ENCODE data around the gene ACBD4. TPM values are rescaled to one million over a fixed set of nuclear protein-coding genes. Genes with fewer than 3 reads are reported as not detected.

The ACBD4 gene
- total RNA-seq, 6 experiments from 2014 or later: 5.0 to 8.0 (median 6.5) TPM

DNA sequence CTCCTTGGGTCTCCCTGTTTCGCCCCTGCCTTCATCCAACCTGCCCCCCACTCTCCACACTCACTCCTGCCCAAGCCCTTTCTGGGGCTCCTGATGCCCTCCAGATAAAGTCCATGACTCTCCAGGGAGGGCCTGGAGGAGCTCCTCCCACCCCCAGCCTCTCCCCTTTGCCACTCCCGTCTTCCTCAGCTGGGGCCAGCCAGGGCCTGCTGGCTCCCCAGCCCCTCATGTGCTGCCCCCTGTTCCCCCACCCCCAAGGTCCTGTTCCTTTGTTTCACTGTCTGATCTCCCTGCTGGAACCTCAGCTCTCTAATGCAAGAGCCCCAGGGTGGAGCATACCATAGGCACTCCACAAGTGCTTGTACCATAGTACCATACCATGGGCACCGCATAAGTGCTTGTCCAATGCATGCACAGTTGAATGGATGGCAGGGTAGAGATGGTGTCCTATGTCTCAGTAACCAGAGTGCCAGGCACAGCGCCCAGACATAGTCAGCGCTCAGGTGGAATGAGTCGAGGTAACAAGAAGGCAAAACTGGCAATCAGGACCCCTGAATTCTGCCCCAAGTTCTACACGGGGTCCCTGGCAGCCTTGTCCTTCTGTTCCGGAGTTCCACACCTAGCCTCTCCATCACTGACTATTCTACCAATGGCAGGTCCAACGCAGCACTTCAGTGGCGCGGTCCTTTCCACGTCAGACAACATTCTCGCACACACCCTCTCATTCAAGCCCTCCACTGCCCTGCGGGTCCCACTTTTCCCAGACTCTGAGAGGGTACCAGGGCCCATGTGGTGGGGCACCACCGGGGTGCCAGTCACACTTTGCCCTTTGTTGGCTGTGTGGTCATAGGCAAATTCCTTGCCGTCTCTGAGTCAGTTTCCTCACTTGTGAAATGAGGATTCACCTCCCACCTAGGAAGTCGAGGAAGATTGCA, 4.5 kb upstream of the ACBD4 start:
- Mint-ChIP-seq H3K27ac (peak overlapping the region; percentile 47; the same call in 1 of the 2 replicates), H3K9me3 (no peaks in the 10 kb centered on the region)
- DNase-seq: no peak

DNA sequence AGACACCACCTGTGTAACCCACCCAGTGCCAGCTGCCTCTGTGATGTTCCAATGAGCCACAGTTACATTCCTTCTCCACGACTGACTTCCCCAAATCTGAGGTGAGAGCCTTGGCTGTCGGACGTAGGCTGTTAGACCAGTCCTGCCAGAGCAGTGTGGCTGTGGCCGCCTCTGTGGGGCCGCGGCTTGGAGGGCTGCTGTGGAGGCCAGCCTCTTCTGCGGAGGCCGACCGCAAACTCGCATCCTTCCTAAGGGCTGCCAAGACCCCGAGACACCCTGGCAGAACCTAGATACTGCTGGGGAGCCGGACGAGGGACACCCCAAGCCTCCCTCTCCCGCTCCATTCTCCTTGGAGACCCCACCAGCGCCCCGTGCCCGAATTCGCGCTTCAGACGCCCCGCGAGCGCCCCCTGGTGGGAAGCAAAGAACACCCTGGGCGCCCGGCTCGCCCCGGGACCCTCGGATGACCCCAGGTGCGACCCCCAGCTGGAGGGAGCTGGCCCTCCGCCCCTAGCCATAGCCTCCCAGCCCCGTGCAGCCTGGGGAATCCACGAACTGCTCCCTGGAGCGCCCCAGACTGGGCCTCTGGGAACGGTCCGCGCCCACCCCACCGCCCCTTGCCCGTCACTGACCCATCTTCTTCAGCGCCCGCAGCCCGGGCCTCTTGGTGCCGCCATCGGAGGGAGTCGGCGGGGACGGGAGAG, 3.7 kb upstream of the ACBD4 start:
- Mint-ChIP-seq H3K36me3 (ENCODE audit: low read depth) (no peaks in the 10 kb centered on the region), H3K4me3 (peak overlapping the region; percentile 82), H3K4me1 (ENCODE audit: low read depth) (peaks cover 60% of the 10 kb centered on the region), H3K27ac (no peak overlapping the region), H3K27me3 (ENCODE audit: insufficient read depth) (no peaks in the 10 kb centered on the region), H3K9me3 (no peaks in the 10 kb centered on the region)
- TF ChIP-seq, protein P1, sequence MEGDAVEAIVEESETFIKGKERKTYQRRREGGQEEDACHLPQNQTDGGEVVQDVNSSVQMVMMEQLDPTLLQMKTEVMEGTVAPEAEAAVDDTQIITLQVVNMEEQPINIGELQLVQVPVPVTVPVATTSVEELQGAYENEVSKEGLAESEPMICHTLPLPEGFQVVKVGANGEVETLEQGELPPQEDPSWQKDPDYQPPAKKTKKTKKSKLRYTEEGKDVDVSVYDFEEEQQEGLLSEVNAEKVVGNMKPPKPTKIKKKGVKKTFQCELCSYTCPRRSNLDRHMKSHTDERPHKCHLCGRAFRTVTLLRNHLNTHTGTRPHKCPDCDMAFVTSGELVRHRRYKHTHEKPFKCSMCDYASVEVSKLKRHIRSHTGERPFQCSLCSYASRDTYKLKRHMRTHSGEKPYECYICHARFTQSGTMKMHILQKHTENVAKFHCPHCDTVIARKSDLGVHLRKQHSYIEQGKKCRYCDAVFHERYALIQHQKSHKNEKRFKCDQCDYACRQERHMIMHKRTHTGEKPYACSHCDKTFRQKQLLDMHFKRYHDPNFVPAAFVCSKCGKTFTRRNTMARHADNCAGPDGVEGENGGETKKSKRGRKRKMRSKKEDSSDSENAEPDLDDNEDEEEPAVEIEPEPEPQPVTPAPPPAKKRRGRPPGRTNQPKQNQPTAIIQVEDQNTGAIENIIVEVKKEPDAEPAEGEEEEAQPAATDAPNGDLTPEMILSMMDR (IDR thresholded peaks at IDR 0.05): peak; percentile 97
- no peak for DNase-seq

More for the DNA sequence above, 4.5 kb upstream of the ACBD4 start:
- Mint-ChIP-seq H3K4me1 (ENCODE audit: low read depth) (peaks cover 56% of the 10 kb centered on the region), H3K27me3 (ENCODE audit: insufficient read depth) (no peaks in the 10 kb centered on the region), H3K36me3 (ENCODE audit: low read depth) (no peaks in the 10 kb centered on the region), H3K4me3 (peak overlapping the region; percentile 82)
- TF ChIP-seq, protein P1 (IDR thresholded peaks at IDR 0.05): no peak

DNA sequence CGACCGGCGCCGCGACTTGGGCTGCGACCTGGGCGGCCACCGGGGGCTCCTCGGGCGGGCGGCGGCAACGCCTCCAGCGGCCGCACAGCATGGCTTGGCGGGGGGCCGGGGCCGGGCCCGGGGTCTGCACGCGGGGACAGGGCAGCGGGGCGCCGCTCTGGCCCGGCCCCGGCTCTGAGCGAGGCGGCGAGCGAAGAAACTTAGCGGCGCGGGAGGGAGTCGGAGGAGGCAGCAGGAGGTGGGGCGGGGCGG, 3.2 kb upstream of the ACBD4 start, which contains the start of gene PLCD3:
TSS of gene PLCD3 (minus strand) at position 196 of the 252 bp plus-strand sequence. CDS start at position 91, 105 bp downstream.
- no peaks in the 10 kb centered on the region for H3K9me3 Mint-ChIP-seq
- no peaks in the 10 kb centered on the region for H3K36me3 Mint-ChIP-seq (ENCODE audit: low read depth)
- H3K4me1 Mint-ChIP-seq (ENCODE audit: low read depth): peaks cover 55% of the 10 kb centered on the region
- H3K27me3 Mint-ChIP-seq (ENCODE audit: insufficient read depth): no peaks in the 10 kb centered on the region
- TF ChIP-seq, protein P1 (IDR thresholded peaks at IDR 0.05): no peak
- peak within 1 kb of the TSS; percentile 94 for H3K27ac Mint-ChIP-seq
- H3K4me3 Mint-ChIP-seq: peak within 1 kb of the TSS; percentile 92
- no peak for DNase-seq

DNA sequence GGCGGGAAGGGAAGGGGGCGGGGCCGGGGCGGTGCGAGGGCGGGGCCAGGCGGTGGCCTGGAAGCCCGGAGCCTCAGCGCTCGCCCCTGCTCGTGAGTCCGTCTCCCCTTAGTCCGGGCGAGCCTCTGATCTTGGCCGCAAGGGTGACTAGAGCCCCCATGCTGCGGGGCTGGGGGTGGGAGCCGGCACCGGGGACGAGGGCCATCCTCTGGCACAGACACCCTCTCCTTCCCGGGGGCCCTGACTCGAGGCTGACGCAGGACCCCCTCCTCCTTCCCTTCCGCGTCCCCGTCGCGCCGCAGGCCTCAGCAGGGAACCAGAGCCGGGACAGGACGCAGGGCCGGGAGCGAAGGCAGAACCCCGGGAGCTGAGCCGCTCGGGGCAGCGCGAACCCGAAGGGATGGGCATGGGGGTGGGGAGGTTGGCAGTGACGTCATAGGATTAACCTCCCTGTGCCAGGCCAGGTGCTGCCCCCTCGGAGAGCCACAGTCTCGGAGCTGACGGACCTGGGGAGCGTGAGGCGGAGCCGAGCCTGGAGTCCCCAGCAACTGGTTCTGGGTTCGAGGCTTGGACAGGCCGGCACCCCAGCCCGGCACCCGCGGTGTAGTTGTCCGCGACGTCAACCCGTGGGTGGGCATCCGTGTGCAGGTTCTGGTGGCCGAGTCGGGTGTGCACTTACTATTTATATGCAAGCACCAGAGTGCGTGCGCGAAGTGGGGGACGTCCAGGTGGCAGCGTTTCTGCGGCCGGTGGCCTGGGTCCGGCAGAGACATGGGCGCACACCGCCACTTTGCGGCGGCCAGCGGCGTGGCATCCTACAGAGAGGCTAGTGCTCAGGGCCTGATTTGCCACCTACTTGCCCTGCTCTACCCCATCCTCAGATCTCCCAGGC, 2.7 kb upstream of the ACBD4 start:
- no peaks in the 10 kb centered on the region for H3K9me3 Mint-ChIP-seq
- H3K4me3 Mint-ChIP-seq: peak overlapping the region; percentile 92
- DNase-seq: peak; percentile 77
- H3K27me3 Mint-ChIP-seq (ENCODE audit: insufficient read depth): no peaks in the 10 kb centered on the region
- TF ChIP-seq, protein P1 (IDR thresholded peaks at IDR 0.05): peak; percentile 82
- no peaks in the 10 kb centered on the region for H3K36me3 Mint-ChIP-seq (ENCODE audit: low read depth)
- H3K27ac Mint-ChIP-seq: peak overlapping the region; percentile 94
- peaks cover 50% of the 10 kb centered on the region for H3K4me1 Mint-ChIP-seq (ENCODE audit: low read depth)
